T-cell (primary cell): ENCODE results near the gene AKR7A2. TPM values are rescaled to one million over a fixed set of nuclear protein-coding genes. Genes with fewer than 3 reads are reported as not detected.

ENCODE experiments used
- ATAC-seq, 4 experiments: fragments of 200-7000 bp in 3 of 4; fragments of 150-1000 bp in 1 of 4; cut with Tn5 transposase; replicated peaks in 1 of 4; 1 replicate in 3 of 4; 2 replicates in 1 of 4; pipeline ENCODE4 v1.10.0; 2021; ENCODE audit warnings: moderate library complexity in 3 of 4, mild to moderate bottlenecking in 2 of 4, moderate number of reproducible peaks in 1 of 4
- CTCF ChIA-PET, 2 donors: fragments of 300-600 bp; sonication (Branson Sonifier 250); formaldehyde crosslinking; loops; one replicate each; lab custom pipeline; 2022; ENCODE audit warnings: antibody characterized with exemption in 2 of 2; lab: Charles Lee
- POLR2A ChIA-PET, 2 donors: fragments of 300-600 bp; sonication (Branson Sonifier 250); formaldehyde crosslinking; loops; one replicate each; lab custom pipeline; 2022; ENCODE audit warnings: antibody characterized with exemption in 2 of 2; lab: Charles Lee
- DNase-seq, 35 experiments: peaks; one replicate each; pipeline versions ENCODE4 v3.0.0 to v3.0.0-alpha.2; 2013 to 2023
- H3K27ac ChIP-seq: one replicate; pipeline ENCODE4 v1.5.1; 2013; ENCODE audit warnings: low read length
- H3K27me3 ChIP-seq, 2 experiments: replicated peaks in 1 of 2; 1 replicate in 1 of 2; 2 replicates in 1 of 2; pipeline versions ENCODE4 v1.6.1 to v1.7.0; 2013; ENCODE audit warnings: low read length in 1 of 2, mixed read lengths in 1 of 2; ENCODE audit not compliant: control insufficient read depth in 2 of 2, insufficient read depth in 2 of 2; ENCODE audit errors: extremely low read depth in 1 of 2
- H3K36me3 ChIP-seq, 2 donors: 1 replicate in 1 of 2; 2 replicates in 1 of 2; pipeline versions ENCODE4 v1.6.1 to v1.7.0; 2013; ENCODE audit warnings: low read length in 1 of 2; ENCODE audit not compliant: control insufficient read depth in 2 of 2, insufficient read depth in 1 of 2; ENCODE audit errors: extremely low read depth in 1 of 2
- H3K4me1 ChIP-seq, 2 experiments: 1 replicate in 1 of 2; 2 replicates in 1 of 2; pipeline versions ENCODE4 v1.6.1 to v1.7.0; 2013; ENCODE audit warnings: low read length in 2 of 2, mixed read lengths in 1 of 2; ENCODE audit not compliant: insufficient read depth in 2 of 2, control insufficient read depth in 1 of 2; ENCODE audit errors: extremely low read depth in 1 of 2
- H3K4me3 ChIP-seq, 2 donors: 1 replicate in 1 of 2; 2 replicates in 1 of 2; pipeline versions ENCODE4 v1.5.1 to v1.7.0; 2013; ENCODE audit warnings: mild to moderate bottlenecking in 2 of 2, low read length in 1 of 2, moderate library complexity in 1 of 2; ENCODE audit not compliant: control insufficient read depth in 1 of 2; ENCODE audit errors: extremely low read depth in 1 of 2
- H3K9me3 ChIP-seq: 2 replicates; pipeline ENCODE4 v1.7.0; 2013
- H3K27ac Mint-ChIP-seq, 2 donors: one replicate each; pipeline ENCODE4 v1.8.0; 2020 to 2021; ENCODE audit warnings: mild to moderate bottlenecking in 2 of 2, mixed read lengths in 2 of 2
- H3K27me3 Mint-ChIP-seq, 2 donors: one replicate each; pipeline ENCODE4 v1.8.0; 2021 to 2022; ENCODE audit warnings: mixed read lengths in 2 of 2
- H3K36me3 Mint-ChIP-seq: one replicate; pipeline ENCODE4 v1.8.0; 2021; ENCODE audit warnings: mixed read lengths
- H3K4me1 Mint-ChIP-seq, 3 donors: one replicate each; pipeline ENCODE4 v1.8.0; 2020 to 2022; ENCODE audit warnings: mixed read lengths in 3 of 3, mild to moderate bottlenecking in 1 of 3
- H3K4me3 Mint-ChIP-seq, 3 donors: one replicate each; pipeline ENCODE4 v1.8.0; 2020 to 2022; ENCODE audit warnings: mild to moderate bottlenecking in 3 of 3, mixed read lengths in 3 of 3, moderate library complexity in 3 of 3
- H3K9me3 Mint-ChIP-seq, 3 donors: one replicate each; pipeline ENCODE4 v1.8.0; 2020 to 2022; ENCODE audit warnings: mixed read lengths in 3 of 3
- WGBS: methylation state at CpG from one replicate; pipeline ENCODE4 v1.1.5; 2013; ENCODE audit warnings: missing lambda C conversion rate; ENCODE audit not compliant: insufficient coverage; 5-methylcytosine and 5-hydroxymethylcytosine counted together
- total RNA-seq, 35 experiments: library from RNA in 6 of 35; stranded (reverse) in 6 of 35; fragments of 120-200 nt in 1 of 35; gene quantifications; one replicate each; pipeline versions ENCODE4 v1.2.1 to v1.2.4 and lab custom pipeline; 2013 to 2026

The AKR7A2 gene
- total RNA-seq, 5 donors from 2014 or later (not counting 1 experiment from before 2014, with no cell fraction given): 20.8 to 35.4 (median 32.0) TPM

GRCh38 chr1:19351873-19352272, 39.9 kb upstream of the AKR7A2 start:
- peaks cover 22 to 90% of the 10 kb centered on the region in 2 donors for H3K36me3 ChIP-seq
- no peak overlapping the region for H3K27ac ChIP-seq
- peaks cover 38% of the 10 kb centered on the region for H3K36me3 Mint-ChIP-seq
- H3K27me3 ChIP-seq: no peaks in the 10 kb centered on the region
- no peaks in the 10 kb centered on the region for H3K27me3 Mint-ChIP-seq
- H3K4me3 Mint-ChIP-seq: no peak overlapping the region
- H3K4me1 ChIP-seq: no peaks in the 10 kb centered on the region
- no peaks in the 10 kb centered on the region for H3K4me1 Mint-ChIP-seq
- no peaks in the 10 kb centered on the region for H3K9me3 Mint-ChIP-seq
- no peak for DNase-seq
- 96% methylated on average over 9 of the region's 10 CpGs for WGBS
- H3K27ac Mint-ChIP-seq: peak overlapping the region in 1 of 2 donors; percentile 22
- H3K9me3 ChIP-seq: no peaks in the 10 kb centered on the region
- ChIA-PET CTCF (no interaction called here), POLR2A (interaction anchor here in 1 of 2 donors (0.5 to 0.6 kb wide), 3 partner anchors 290 to 967 kb away, joined by 3 to 12 read pairs (median 3); no protein-coding TSS in a partner anchor)
- ATAC-seq: no peak
- no peak overlapping the region for H3K4me3 ChIP-seq

GRCh38 chr1:19350566-19350965, 38.6 kb upstream of the AKR7A2 start:
- Mint-ChIP-seq H3K36me3 (peaks cover 38% of the 10 kb centered on the region), H3K27me3 (no peaks in the 10 kb centered on the region), H3K4me3 (no peak overlapping the region), H3K4me1 (no peaks in the 10 kb centered on the region), H3K9me3 (no peaks in the 10 kb centered on the region), H3K27ac (no peak overlapping the region)
- no peak overlapping the region for H3K4me3 ChIP-seq
- H3K4me1 ChIP-seq: no peaks in the 10 kb centered on the region
- ChIA-PET CTCF (no interaction called here), POLR2A (no interaction called here)
- H3K27me3 ChIP-seq: no peaks in the 10 kb centered on the region
- H3K27ac ChIP-seq: no peak overlapping the region
- WGBS: no CpG with 5 or more reads among the region's 5 CpGs
- peaks cover 25 to 83% of the 10 kb centered on the region in 2 donors for H3K36me3 ChIP-seq
- DNase-seq (no peak), ATAC-seq (no peak)
- H3K9me3 ChIP-seq: no peaks in the 10 kb centered on the region

GRCh38 chr1:19349999-19350398, 38.1 kb upstream of the AKR7A2 start:
- Mint-ChIP-seq H3K27me3 (no peaks in the 10 kb centered on the region), H3K36me3 (peaks cover 37% of the 10 kb centered on the region), H3K4me1 (no peaks in the 10 kb centered on the region), H3K4me3 (no peak overlapping the region), H3K27ac (no peak overlapping the region), H3K9me3 (no peaks in the 10 kb centered on the region)
- ATAC-seq: no peak
- no peak overlapping the region for H3K27ac ChIP-seq
- no peak overlapping the region for H3K4me3 ChIP-seq
- H3K9me3 ChIP-seq: no peaks in the 10 kb centered on the region
- WGBS: 99% methylated on average over 10 of the region's 17 CpGs
- H3K36me3 ChIP-seq: peaks cover 29 to 83% of the 10 kb centered on the region in 2 donors
- POLR2A ChIA-PET: no interaction called here
- no peak for DNase-seq
- CTCF ChIA-PET: no interaction called here
- H3K27me3 ChIP-seq: no peaks in the 10 kb centered on the region
- H3K4me1 ChIP-seq: no peaks in the 10 kb centered on the region

GRCh38 chr1:19348441-19349198, 36.7 kb upstream of the AKR7A2 start:
- no peaks in the 10 kb centered on the region for H3K4me1 Mint-ChIP-seq
- ATAC-seq (no peak), DNase-seq (no peak)
- no peaks in the 10 kb centered on the region for H3K9me3 ChIP-seq
- H3K4me3 Mint-ChIP-seq: no peak overlapping the region
- H3K36me3 Mint-ChIP-seq: peaks cover 40% of the 10 kb centered on the region
- peaks cover 34 to 83% of the 10 kb centered on the region in 2 donors for H3K36me3 ChIP-seq
- H3K27me3 Mint-ChIP-seq: no peaks in the 10 kb centered on the region
- no peaks in the 10 kb centered on the region for H3K9me3 Mint-ChIP-seq
- no peak overlapping the region for H3K4me3 ChIP-seq
- no peaks in the 10 kb centered on the region for H3K4me1 ChIP-seq
- POLR2A ChIA-PET: no interaction called here
- H3K27ac ChIP-seq: no peak overlapping the region
- 98% methylated on average over 10 of the region's 15 CpGs for WGBS
- no peaks in the 10 kb centered on the region for H3K27me3 ChIP-seq
- CTCF ChIA-PET: no interaction called here
- peak overlapping the region in 1 of 2 donors; percentile 39 for H3K27ac Mint-ChIP-seq

GRCh38 chr1:19347533-19348172, 35.7 kb upstream of the AKR7A2 start:
- Mint-ChIP-seq H3K4me1 (no peaks in the 10 kb centered on the region), H3K9me3 (no peaks in the 10 kb centered on the region), H3K4me3 (no peak overlapping the region), H3K27ac (no peak overlapping the region), H3K36me3 (peaks cover 39% of the 10 kb centered on the region), H3K27me3 (no peaks in the 10 kb centered on the region)
- DNase-seq: no peak
- 73% methylated on average over 11 of the region's 14 CpGs for WGBS
- CTCF ChIA-PET: no interaction called here
- Histone ChIP-seq H3K4me1 (no peaks in the 10 kb centered on the region), H3K9me3 (no peaks in the 10 kb centered on the region), H3K27ac (no peak overlapping the region), H3K36me3 (peaks cover 35 to 81% of the 10 kb centered on the region in 2 donors), H3K27me3 (no peaks in the 10 kb centered on the region), H3K4me3 (no peak overlapping the region)
- no peak for ATAC-seq
- POLR2A ChIA-PET: no interaction called here

GRCh38 chr1:19346026-19346425, 34.1 kb upstream of the AKR7A2 start:
- Histone ChIP-seq H3K9me3 (no peaks in the 10 kb centered on the region), H3K4me3 (no peak overlapping the region), H3K4me1 (peaks cover 0 to 11% of the 10 kb centered on the region in 2 experiments), H3K36me3 (peaks cover 36 to 81% of the 10 kb centered on the region in 2 donors), H3K27me3 (no peaks in the 10 kb centered on the region), H3K27ac (no peak overlapping the region)
- peaks cover 0 to 7% (median 6%) of the 10 kb centered on the region in 3 donors for H3K4me1 Mint-ChIP-seq
- H3K9me3 Mint-ChIP-seq: no peaks in the 10 kb centered on the region
- ATAC-seq: no peak
- ChIA-PET POLR2A (interaction anchor here in 1 of 2 donors (0.5 kb wide), 1 partner anchor 13 kb away, joined by 8 read pairs; no protein-coding TSS in a partner anchor), CTCF (interaction anchor here (0.6 to 1.0 kb wide), 5 partner anchors 17 to 314 kb away, joined by 3 read pairs; no protein-coding TSS in a partner anchor)
- no peak overlapping the region for H3K27ac Mint-ChIP-seq
- H3K36me3 Mint-ChIP-seq: peaks cover 37% of the 10 kb centered on the region
- WGBS: 92% methylated on average over 2 of the region's 6 CpGs
- DNase-seq: no peak
- H3K4me3 Mint-ChIP-seq: no peak overlapping the region
- no peaks in the 10 kb centered on the region for H3K27me3 Mint-ChIP-seq
